Measurements from ENCODE around the gene WTAP.

Gene WTAP

DNA sequence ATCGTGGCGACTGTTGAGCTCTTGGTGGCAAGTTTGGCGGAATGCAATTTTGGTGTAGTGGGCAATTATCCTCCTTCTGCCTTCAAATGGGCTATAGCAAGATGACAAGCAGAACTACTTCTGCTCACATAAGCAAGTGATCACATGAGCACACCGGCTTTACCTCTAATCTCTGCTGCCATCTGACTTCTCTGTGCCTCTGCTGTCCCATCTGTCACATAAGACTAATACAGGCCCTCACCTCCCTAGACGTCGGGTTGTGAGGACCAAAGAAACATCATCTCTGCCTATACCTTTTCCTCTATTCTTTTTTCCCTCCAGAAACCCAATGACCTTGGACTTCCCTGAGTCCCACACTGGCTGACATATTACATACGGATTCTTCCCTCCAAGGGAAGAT is 13.3 kb upstream of the WTAP start:
- Histone ChIP-seq H2AFZ (no peak overlapping the region), H3K4me1 (no peaks in the 10 kb centered on the region), H3K4me2 (ENCODE audit: low read length) (no peak overlapping the region), H3K4me3 (ENCODE audit: low read depth, low read length) (no peak overlapping the region), H3K9ac (no peak overlapping the region), H3K27me3 (ENCODE audit: control insufficient read depth, insufficient read depth, low read length) (no peaks in the 10 kb centered on the region), H3K9me3 (ENCODE audit: control insufficient read depth, low read length) (no peaks in the 10 kb centered on the region), H3K79me2 (peaks cover 12% of the 10 kb centered on the region), H3K36me3 (ENCODE audit: control insufficient read depth, insufficient read depth, low read length) (no peaks in the 10 kb centered on the region), H3K27ac (no peak overlapping the region)
- TF ChIP-seq, protein P1, sequence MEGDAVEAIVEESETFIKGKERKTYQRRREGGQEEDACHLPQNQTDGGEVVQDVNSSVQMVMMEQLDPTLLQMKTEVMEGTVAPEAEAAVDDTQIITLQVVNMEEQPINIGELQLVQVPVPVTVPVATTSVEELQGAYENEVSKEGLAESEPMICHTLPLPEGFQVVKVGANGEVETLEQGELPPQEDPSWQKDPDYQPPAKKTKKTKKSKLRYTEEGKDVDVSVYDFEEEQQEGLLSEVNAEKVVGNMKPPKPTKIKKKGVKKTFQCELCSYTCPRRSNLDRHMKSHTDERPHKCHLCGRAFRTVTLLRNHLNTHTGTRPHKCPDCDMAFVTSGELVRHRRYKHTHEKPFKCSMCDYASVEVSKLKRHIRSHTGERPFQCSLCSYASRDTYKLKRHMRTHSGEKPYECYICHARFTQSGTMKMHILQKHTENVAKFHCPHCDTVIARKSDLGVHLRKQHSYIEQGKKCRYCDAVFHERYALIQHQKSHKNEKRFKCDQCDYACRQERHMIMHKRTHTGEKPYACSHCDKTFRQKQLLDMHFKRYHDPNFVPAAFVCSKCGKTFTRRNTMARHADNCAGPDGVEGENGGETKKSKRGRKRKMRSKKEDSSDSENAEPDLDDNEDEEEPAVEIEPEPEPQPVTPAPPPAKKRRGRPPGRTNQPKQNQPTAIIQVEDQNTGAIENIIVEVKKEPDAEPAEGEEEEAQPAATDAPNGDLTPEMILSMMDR (IDR thresholded peaks at IDR 0.05): no peak

DNA sequence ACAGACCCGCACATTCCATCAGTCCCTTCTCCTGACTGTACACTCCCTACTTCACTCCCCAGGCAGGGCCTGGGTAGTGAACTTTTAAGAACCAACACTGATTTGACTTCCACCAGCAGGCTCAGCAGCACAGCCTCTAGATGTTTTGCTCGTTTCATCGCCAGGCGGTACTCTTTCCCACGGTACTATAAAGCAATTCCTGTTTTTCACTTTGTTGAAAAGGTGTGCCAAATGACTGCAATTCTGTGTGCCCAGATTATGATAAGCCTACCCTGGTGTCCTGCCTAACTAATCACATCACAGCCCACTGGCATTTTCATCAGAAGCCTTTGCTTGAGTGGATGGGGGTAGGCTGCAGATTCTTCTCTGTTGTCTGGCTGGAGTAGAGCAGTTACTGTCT is 12.9 kb upstream of the WTAP start:
- Histone ChIP-seq H3K27me3 (ENCODE audit: control insufficient read depth, insufficient read depth, low read length) (no peaks in the 10 kb centered on the region), H3K4me2 (ENCODE audit: low read length) (no peak overlapping the region), H3K4me3 (ENCODE audit: low read depth, low read length) (no peak overlapping the region), H2AFZ (no peak overlapping the region), H3K79me2 (peaks cover 15% of the 10 kb centered on the region), H3K9ac (no peak overlapping the region), H3K9me3 (ENCODE audit: control insufficient read depth, low read length) (no peaks in the 10 kb centered on the region), H3K4me1 (no peaks in the 10 kb centered on the region), H3K27ac (no peak overlapping the region), H3K36me3 (ENCODE audit: control insufficient read depth, insufficient read depth, low read length) (no peaks in the 10 kb centered on the region)
- TF ChIP-seq, protein P1 (IDR thresholded peaks at IDR 0.05): no peak

DNA sequence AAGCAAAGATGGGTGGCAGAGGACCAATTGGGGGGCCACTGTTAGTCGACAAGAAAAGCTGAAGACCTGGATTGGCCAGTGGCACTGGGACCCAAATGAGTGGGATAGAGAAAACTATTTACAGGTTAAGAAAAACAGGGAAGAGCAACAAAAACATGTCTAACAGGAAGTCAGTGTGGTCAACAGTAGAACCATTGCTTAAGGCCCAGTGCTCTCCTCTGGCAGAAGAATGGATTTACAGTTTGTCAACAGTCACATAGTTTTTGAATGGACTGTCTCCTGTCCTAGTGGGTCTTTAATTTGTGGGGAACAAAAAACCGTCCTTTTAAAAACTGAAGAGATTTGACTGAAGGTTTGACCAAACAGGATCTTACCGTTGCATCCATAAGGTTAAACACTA is 12.1 kb upstream of the WTAP start:
- H3K79me2 ChIP-seq: peaks cover 15% of the 10 kb centered on the region
- no peaks in the 10 kb centered on the region for H3K27me3 ChIP-seq (ENCODE audit: control insufficient read depth, insufficient read depth, low read length)
- H3K4me2 ChIP-seq (ENCODE audit: low read length): no peak overlapping the region
- H3K4me3 ChIP-seq (ENCODE audit: low read depth, low read length): no peak overlapping the region
- H3K4me1 ChIP-seq: no peaks in the 10 kb centered on the region
- TF ChIP-seq, protein P1 (IDR thresholded peaks at IDR 0.05): no peak
- H3K36me3 ChIP-seq (ENCODE audit: control insufficient read depth, insufficient read depth, low read length): no peaks in the 10 kb centered on the region
- no peaks in the 10 kb centered on the region for H3K9me3 ChIP-seq (ENCODE audit: control insufficient read depth, low read length)
- H2AFZ ChIP-seq: no peak overlapping the region
- no peak overlapping the region for H3K9ac ChIP-seq
- H3K27ac ChIP-seq: no peak overlapping the region

DNA sequence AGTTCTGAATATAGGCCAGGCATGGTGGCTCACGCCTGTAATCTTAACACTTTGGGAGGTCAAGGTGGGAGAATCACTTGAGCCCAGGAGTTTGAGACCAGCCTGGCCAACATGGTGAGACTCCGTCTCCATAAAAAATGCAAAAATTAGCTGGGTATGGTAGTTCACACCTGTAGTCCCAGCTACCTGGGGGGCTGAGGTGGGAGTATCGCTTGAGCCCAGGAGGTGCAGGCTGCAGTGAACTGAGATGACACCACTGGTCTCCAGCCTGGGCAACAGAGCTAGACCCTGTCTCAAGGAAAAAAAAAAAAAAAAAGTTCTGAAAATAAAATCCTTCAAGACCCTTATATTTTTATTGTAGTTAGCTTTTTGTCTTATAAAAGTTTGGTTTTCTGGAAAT is 11.7 kb upstream of the WTAP start:
- no peak overlapping the region for H2AFZ ChIP-seq
- no peak overlapping the region for H3K4me2 ChIP-seq (ENCODE audit: low read length)
- no peaks in the 10 kb centered on the region for H3K9me3 ChIP-seq (ENCODE audit: control insufficient read depth, low read length)
- H3K4me3 ChIP-seq (ENCODE audit: low read depth, low read length): no peak overlapping the region
- peaks cover 11% of the 10 kb centered on the region for H3K79me2 ChIP-seq
- no peaks in the 10 kb centered on the region for H3K36me3 ChIP-seq (ENCODE audit: control insufficient read depth, insufficient read depth, low read length)
- H3K4me1 ChIP-seq: no peaks in the 10 kb centered on the region
- H3K9ac ChIP-seq: no peak overlapping the region
- no peak overlapping the region for H3K27ac ChIP-seq
- no peaks in the 10 kb centered on the region for H3K27me3 ChIP-seq (ENCODE audit: control insufficient read depth, insufficient read depth, low read length)
- TF ChIP-seq, protein P1 (IDR thresholded peaks at IDR 0.05): no peak

DNA sequence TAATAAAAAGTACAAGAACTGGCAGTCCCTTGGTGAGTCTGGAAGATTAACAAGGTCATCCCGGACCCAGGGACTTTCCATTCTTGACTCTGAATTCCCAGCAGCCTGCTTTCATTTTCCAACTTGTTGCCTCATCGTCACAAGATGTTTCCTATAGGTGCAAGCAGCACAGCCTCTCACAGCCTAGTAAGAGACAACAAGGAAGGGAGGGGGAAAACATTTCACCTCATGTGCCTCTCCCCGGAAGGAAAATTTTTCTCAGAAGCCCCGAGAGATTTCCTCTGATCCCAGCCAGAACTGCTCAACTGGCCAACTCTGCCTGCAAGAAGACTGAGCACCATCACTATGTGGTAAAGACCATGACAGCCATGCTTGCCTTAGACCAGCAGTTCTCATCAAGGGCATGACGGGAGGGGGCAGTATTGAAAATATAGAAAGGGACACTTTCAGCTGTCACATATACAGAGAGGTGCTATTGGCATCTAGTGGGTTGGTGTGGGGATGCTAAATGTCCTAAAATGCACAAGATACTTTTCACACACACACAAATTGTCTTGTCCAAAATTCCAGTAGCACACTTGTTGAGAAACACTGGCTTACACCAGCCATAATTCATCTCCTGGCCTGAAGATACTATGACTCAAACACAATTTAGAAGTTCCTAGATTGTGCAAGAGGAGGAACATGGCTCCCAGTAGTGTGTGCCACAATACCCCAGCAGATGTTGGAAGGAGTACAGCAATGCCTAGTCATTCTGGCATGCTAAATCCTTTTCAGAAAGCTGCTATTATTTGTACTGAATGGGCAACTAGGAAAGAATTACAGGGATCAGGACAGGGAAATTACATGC is 10.8 kb upstream of the WTAP start:
- Histone ChIP-seq H3K79me2 (peaks cover 14% of the 10 kb centered on the region), H3K4me2 (ENCODE audit: low read length) (no peak overlapping the region), H3K9ac (no peak overlapping the region), H3K9me3 (ENCODE audit: control insufficient read depth, low read length) (no peaks in the 10 kb centered on the region), H2AFZ (no peak overlapping the region), H3K27ac (no peak overlapping the region), H3K27me3 (ENCODE audit: control insufficient read depth, insufficient read depth, low read length) (no peaks in the 10 kb centered on the region), H3K4me3 (ENCODE audit: low read depth, low read length) (no peak overlapping the region), H3K4me1 (no peaks in the 10 kb centered on the region), H3K36me3 (ENCODE audit: control insufficient read depth, insufficient read depth, low read length) (no peaks in the 10 kb centered on the region)
- TF ChIP-seq, protein P1 (IDR thresholded peaks at IDR 0.05): no peak

Data from parathyroid adenoma (tissue), 2 donors.